HG03354 (cell line): ENCODE results near the gene SLC10A3.

Source experiments
- ATAC-seq: cut with Tn5 transposase; IDR thresholded peaks from one replicate; pipeline ENCODE4 v1.9.1; 2021; ENCODE audit warnings: mild to moderate bottlenecking; ENCODE audit not compliant: unreplicated experiment, poor library complexity, severe bottlenecking

SLC10A3 gene

GRCh38 chrX:154444755-154445246, 45.6 kb downstream of the SLC10A3 start:
- ATAC-seq, result no peak

- ATAC-seq, result peak; percentile 74
Observed at GRCh38 chrX:154443992-154444754, 46.3 kb downstream of the SLC10A3 start, which contains the start of gene FAM50A. TSS of gene FAM50A (plus strand) at chrX:154444141. CDS start at chrX:154444236, 95 bp downstream.

GRCh38 chrX:154443479-154443910, 46.9 kb downstream of the SLC10A3 start:
- ATAC-seq, result peak; percentile 5

- no peak for ATAC-seq
Observed at GRCh38 chrX:154441984-154442707, 48.3 kb downstream of the SLC10A3 start.

GRCh38 chrX:154441564-154441963, 48.9 kb downstream of the SLC10A3 start:
- no peak for ATAC-seq

- no peak for ATAC-seq
Observed at GRCh38 chrX:154440623-154441357, 49.6 kb downstream of the SLC10A3 start.

GRCh38 chrX:154439841-154440240, 50.6 kb downstream of the SLC10A3 start:
- no peak for ATAC-seq

GRCh38 chrX:154437971-154438893, 52.2 kb downstream of the SLC10A3 start:
- no peak for ATAC-seq
